SH-SY5Y (cell line): Measurements from ENCODE around the gene COL27A1.

ENCODE experiments used
- GATA2 ChIP-seq: IDR thresholded peaks from 2 replicates; pipeline ENCODE4 v1.6.1; 2011; ENCODE audit warnings: mild to moderate bottlenecking, low read depth, low read length
- GATA3 ChIP-seq: IDR thresholded peaks from 2 replicates; pipeline ENCODE4 v1.6.1; 2011; ENCODE audit warnings: low read depth, mild to moderate bottlenecking, low read length, moderate library complexity

Gene COL27A1

DNA sequence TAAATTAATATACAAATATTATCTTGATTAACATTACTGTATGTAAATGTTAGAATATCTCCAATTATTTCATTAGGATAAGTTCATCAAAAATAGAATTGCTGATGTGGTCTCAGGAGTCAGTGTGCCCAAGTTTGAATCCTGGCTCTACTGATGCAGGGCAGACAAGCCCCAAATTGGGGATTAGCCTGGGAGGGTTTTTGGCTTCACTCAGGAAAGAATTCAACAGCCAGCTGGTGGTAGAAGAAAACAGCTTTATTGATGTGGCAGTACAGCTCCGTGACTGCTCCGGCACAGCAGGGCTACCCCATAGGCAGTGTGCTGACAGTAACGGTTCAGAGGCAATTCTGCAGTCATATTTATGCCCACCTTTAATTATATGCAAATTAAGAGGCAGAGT lies 32.5 kb downstream of the COL27A1 start:
- TF ChIP-seq GATA2, result no peak
- TF ChIP-seq GATA3, result no peak

DNA sequence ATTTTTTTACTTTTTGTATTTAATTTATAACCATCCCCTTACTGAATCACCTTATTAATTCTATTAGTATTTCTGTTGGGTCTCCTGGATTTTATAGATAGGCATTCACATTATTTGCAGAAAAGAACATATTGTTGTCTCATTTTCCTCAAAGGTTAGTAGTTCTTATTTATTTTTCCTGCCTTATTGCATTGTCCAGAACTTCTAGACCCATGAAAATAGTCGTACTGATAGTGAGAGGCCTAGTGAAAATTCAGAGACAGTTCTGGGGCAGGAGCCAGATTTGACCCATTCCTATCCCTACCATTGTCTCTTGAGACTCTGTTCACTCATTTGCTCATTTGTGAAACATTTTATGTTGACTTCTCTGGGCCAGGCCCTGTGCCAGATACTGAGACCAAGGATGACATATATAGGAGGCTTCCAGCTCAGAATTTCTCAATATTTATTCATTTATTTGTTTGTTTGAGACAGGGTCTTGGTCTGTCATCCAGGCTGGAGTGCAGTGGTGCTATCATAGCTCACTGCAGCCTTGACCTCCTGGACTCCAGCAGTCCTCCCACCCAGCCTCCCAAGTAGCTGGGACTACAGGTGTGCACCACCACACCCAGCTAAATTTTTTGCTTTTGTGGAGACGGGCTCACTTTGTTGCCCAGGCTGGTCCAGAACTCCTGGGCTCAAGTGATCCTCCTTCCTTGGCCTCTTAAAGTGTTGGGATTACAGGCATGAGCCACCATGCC lies 34.7 kb downstream of the COL27A1 start:
- TF ChIP-seq GATA2, result no peak
- no peak for TF ChIP-seq GATA3

DNA sequence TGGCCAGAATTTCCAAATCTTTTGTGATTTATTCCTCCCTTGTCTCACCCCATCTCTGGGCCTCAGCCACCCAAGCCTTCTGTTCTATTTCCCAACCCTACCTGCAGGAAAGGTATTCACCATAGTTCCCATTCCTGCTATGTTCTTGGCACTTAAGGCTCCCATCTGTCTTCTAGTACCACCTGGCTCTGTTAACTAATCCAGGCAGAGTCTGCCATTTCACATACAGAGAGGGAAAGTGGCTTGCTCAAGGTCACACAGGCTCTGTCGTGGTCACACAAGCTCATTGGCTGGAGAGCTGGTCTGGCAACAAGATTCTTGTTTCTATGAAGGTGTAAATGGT lies 35.2 kb downstream of the COL27A1 start:
- TF ChIP-seq GATA3 (no peak), GATA2 (no peak)

DNA sequence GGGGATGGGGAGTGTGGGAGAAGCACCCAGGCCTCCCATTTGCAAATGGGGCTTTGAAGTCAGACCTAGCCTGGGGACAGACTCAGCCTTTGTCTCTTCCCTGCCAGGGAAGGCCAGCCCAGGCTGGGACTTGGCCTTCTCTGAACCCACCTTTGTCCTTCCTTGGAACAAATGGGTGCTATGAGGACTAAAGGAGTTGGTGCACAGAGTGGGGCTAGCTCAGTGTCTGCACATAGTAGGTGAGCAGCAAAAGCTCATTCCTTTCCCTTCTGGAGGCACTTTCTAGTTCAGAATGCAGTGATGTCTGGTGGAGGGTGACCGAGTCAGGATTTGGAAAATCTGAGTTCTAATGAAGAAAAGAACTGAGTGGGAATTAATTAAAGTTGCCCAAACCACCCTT lies 37.2 kb downstream of the COL27A1 start:
- no peak for TF ChIP-seq GATA2
- no peak for TF ChIP-seq GATA3

DNA sequence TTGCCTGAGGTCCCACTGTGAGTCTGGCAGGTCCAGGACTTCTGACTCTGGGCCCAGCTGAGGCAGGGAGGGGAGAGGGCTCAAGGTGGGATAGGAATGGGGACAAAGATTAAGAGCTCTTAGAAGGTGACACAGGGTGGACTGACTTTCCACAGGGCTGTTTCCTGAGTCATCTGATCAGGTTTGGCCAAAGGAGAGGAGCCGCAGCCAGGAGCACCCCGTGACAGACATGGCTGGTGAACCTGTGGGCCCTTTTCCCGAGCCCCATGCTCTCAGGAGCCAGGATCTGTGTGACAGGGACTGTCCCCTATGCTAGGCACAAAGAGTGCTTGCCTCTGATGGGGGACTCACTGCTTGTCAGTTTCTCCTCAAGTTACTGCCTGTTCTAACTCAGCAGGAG lies 37.8 kb downstream of the COL27A1 start:
- TF ChIP-seq GATA2, result no peak
- TF ChIP-seq GATA3, result no peak

DNA sequence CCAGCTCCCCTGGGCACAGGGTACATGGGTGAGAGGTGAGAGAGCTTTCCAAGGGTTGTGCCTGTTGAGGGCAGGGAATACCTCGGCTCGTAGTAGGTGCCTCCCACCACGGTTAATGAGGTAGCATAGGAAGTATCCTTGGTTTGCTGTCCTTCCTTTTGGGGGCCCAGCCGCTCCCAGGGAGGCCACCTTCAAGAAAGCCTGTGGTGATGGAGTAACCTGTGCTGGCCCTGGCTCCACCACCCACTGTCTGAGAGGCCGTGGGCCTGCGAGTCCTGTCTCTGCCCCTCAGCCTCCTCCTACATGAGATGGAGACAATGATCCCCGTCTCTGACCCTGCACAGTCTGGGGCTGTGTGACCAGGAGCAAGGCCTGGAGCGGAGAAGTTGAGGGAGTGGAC lies 40.8 kb downstream of the COL27A1 start:
- TF ChIP-seq GATA2 (no peak), GATA3 (no peak)

DNA sequence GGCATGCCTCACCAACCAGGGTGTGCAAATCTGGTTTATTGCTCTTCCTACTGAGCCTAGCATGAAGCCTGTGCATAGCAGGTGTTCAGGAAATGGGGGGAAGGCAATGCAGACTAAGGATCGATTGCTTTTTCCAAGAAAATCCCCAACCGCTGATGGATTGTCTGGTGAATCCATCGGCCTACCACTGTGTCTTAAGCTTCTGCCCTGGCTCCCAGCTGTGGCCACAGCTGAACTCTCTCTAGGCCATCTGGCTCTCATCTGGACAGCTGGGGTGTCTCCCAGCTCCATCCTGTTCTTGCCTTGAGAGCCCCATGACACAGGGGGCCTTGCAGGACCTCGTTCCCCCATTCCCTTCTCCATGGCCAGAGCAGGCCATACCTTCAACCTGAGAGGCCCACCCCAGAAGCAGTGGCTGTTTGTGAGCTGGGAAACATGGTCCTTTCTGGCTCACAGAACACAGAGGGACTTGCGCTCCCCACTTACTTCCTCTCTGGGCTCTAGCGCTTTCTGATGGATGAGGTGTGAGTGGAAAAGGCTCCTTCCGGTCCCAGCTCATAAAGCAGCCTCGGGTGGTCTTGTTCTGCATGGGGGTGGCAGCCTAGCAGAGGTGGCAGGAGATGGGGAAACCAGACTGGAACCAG lies 41.8 kb downstream of the COL27A1 start:
- TF ChIP-seq GATA2 (no peak), GATA3 (no peak)

DNA sequence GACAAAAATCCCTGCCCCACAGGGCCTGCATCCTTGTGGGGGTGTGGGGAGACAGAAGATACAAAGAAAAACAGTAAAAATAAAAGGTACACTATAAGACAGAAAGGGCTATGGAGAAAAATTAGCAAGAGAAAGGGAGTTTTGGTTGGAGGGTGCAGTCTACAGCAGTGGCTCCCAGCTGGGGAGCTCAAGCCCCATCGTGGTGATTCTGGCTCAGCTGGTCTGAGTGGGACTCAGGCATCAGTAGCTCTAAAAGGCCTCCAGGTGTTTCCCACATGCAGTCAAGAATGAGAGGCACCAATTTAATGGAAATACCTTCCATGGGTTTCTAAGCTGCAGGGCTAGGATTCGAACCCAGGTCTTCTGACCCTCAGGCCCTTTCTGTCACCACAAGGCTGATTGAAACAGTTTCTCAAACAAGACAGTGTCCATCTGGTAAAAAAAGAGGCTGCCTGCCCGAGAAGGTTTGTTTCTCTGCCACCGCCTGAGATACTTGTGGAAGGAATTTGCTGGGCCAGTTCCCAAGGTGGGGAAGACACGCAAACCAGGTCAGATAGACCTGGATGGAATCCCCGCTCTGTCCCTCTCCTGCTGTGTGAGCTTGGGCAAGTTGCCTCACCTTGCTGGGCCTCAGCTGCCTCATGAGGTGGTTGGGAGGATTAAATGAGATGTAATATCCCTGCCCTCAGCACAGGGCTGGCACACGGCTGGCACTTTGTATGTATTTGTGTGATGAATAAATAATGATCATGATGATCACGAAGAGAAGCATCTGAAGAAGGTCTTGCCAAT lies 43.1 kb downstream of the COL27A1 start:
- TF ChIP-seq GATA2 (no peak), GATA3 (no peak)

DNA sequence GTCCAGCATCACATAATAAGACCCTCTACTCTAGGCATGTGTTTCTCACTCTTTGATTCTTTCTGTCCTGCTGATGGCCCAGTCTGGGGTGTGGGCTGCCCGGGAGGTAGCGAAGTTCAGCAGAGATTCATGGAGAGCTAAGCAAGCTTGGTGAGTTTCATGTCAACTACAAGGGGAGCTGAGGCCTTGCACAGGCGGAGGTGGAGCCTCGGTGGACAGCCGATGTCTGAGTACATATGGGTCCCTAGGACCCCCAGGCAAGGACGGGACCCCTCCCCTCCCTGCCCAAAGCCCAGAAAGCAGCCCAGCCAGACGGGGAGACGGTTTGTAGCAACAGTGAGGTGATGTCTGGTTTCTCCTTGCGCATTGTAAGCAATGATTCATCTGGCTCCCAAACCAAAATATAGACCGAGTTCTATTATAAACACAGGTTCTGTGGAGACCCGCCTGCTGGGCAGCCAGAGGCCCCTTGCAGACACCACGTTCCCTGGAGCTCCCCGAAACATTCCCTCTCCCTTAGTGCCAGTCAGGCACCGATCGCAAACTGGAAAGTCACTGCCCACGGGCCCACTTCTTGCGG lies 45.5 kb downstream of the COL27A1 start:
- TF ChIP-seq GATA3 (no peak), GATA2 (no peak)

DNA sequence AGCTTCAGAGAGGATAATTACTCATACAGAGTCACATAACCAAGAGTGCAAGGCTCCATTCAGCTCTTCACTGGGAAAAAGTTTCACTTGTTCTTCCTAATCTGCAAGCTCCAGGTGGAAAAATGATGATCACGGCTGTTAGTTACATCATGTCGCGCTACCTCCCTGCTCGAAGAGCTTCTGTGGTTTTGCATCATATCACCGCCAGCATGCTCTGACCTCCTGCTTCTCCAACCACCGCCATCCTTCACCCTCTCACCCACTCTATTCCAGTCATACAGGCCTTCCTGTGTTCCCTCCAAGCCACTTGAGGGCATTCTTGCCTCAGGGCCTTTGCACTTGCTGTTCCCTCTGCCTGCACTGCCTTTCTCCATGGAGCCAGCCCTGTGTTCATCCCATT lies 47.1 kb downstream of the COL27A1 start:
- TF ChIP-seq GATA3, result no peak
- TF ChIP-seq GATA2, result no peak

DNA sequence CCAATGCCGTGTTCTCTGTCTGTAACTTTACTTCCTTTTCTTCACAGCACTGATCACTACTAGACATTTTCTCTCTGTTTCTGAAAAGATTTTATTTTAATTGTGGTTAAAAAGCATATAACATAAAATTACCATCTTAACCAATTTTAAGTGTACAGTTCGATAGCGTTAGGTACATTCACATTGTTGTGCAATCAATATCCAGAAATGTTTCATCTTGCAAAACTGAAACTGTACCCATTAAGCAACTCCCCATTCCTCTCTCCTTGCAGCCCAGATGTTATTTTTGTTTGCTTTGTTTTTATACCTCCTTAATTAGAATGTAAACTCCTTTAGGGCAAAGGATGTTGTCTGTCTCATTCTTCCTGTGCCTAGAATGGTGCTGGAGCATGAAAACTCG lies 47.5 kb downstream of the COL27A1 start:
- no peak for TF ChIP-seq GATA2
- no peak for TF ChIP-seq GATA3

DNA sequence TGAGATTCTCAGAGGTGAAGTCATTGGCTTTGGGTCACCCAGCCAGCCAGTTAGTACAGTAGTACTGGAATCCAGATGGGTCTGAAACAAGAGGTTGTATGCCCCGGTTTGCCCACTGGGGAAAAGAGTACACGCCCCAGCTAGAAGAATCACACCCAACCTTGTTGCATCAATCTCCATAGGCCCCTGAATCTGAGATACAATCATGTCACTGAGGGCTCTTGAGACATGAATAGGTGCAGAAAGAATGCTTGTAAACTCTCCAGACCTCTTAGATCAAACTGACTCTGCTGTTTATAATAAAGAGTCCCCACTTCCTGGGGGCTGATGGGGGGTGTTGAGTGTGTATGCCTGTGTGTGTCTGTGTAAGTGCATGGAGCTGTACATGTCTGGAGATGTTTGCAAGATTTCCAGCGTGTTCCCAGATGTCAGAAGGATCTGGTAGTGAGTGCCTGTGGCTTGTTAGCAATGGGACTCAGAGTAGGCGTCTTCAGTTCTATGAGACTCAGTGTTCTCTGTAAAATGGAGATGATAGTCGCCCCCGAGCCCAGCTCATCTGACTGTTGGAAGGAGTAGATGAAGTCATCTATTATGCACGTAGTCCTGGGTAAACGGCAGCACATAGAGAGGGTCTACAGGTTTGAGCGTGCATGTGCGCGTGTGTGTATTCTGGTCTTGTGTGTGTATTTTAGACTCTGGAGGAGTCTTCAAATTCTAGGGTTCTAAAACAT lies 48.2 kb downstream of the COL27A1 start:
- no peak for TF ChIP-seq GATA3
- no peak for TF ChIP-seq GATA2

DNA sequence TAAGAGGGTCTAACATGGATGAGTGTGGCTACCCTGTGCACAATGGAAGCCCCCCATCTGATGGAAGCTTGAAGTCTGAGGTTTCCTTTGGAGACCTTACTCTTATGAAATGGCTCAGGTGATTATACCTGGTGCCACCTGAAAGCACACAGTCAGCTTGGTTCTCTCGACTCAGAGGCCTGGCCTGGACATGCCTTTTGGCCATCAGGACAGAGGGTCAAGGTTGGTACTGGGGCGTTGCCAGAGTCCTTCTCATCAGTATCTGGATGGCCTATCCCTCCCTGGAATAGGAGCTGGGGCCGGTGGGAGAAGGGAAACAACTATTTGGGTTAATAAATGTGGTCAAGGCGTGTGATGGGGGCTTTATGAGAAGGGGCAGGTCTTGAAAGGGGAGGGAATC lies 48.9 kb downstream of the COL27A1 start:
- TF ChIP-seq GATA3 (no peak), GATA2 (no peak)
